H1 (cell line): Measurements from ENCODE around the gene RSU1. TPM values are rescaled to one million over a fixed set of nuclear protein-coding genes. Genes with fewer than 3 reads are reported as not detected.

Source experiments
- CTCF ChIA-PET: fragments of 300-600 bp; sonication (Branson Sonifier 250); formaldehyde crosslinking; loops from one replicate; lab custom pipeline; 2021; ENCODE audit not compliant: partially characterized antibody; lab: Charles Lee
- POLR2A ChIA-PET: fragments of 300-600 bp; sonication (Branson Sonifier 250); formaldehyde crosslinking; loops from one replicate; lab custom pipeline; 2021; ENCODE audit warnings: inconsistent platforms; ENCODE audit not compliant: partially characterized antibody; lab: Charles Lee
- DNase-seq, 2 experiments: peaks; one replicate each; pipeline versions ENCODE4 v3.0.0 to v3.0.0-alpha.2; 2010 to 2022; ENCODE audit warnings: low spot score in 2 of 2, low read depth in 1 of 2, mixed read lengths in 1 of 2
- FAIRE-seq: peaks from 2 replicates; lab custom pipeline; 2011; peaks lifted over from hg19 to GRCh38; lab: Jason Lieb, UNC
- H2AFZ ChIP-seq: 2 replicates; pipeline ENCODE4 v1.8.1; 2012; ENCODE audit warnings: low read length, inconsistent platforms
- H2AK5ac ChIP-seq: 2 replicates; pipeline ENCODE4 v1.6.1; 2013; ENCODE audit warnings: low read depth, low read length
- H2BK120ac ChIP-seq: replicated peaks from 2 replicates; pipeline ENCODE3; 2013; ENCODE audit warnings: low read depth, low read length, inconsistent platforms
- H2BK12ac ChIP-seq: 2 replicates; pipeline ENCODE4 v1.6.1; 2013; ENCODE audit warnings: low read depth, low read length
- H2BK15ac ChIP-seq: 2 replicates; pipeline ENCODE4 v1.6.1; 2013; ENCODE audit warnings: low read length
- H2BK20ac ChIP-seq: 2 replicates; pipeline ENCODE4 v1.6.1; 2013; ENCODE audit warnings: low read length
- H2BK5ac ChIP-seq: 2 replicates; pipeline ENCODE4 v1.6.1; 2013; ENCODE audit warnings: low read depth, low read length
- H3K14ac ChIP-seq: 2 replicates; pipeline ENCODE4 v1.6.1; 2013; ENCODE audit warnings: inconsistent platforms; ENCODE audit not compliant: insufficient read length
- H3K18ac ChIP-seq: 2 replicates; pipeline ENCODE4 v1.6.1; 2013; ENCODE audit warnings: low read length; ENCODE audit errors: extremely low read depth
- H3K23ac ChIP-seq: 2 replicates; pipeline ENCODE4 v1.6.1; 2013; ENCODE audit warnings: inconsistent platforms; ENCODE audit not compliant: insufficient read length
- H3K23me2 ChIP-seq: 2 replicates; pipeline ENCODE4 v1.6.1; 2013; ENCODE audit warnings: low read depth, low read length
- H3K27ac ChIP-seq: 2 replicates; pipeline ENCODE4 v1.6.1; 2011; ENCODE audit warnings: low read depth, low read length, inconsistent platforms
- H3K27me3 ChIP-seq, 4 experiments: replicated peaks in 1 of 4; 1 replicate in 1 of 4; 2 replicates in 3 of 4; pipeline versions ENCODE4 v1.6.1 to v1.8.1; 2011 to 2013; ENCODE audit warnings: low read length in 3 of 4, mild to moderate bottlenecking in 3 of 4, inconsistent platforms in 2 of 4, mixed read lengths in 2 of 4, moderate library complexity in 1 of 4; ENCODE audit not compliant: control insufficient read depth in 3 of 4, insufficient read depth in 3 of 4; ENCODE audit errors: extremely low read depth in 1 of 4
- H3K36me3 ChIP-seq, 4 experiments: 2 replicates each; pipeline versions ENCODE4 v1.6.1 to v1.8.1; 2011 to 2013; ENCODE audit warnings: mild to moderate bottlenecking in 4 of 4, low read length in 3 of 4, moderate library complexity in 2 of 4, control low read depth in 1 of 4, inconsistent platforms in 1 of 4; ENCODE audit not compliant: insufficient read depth in 4 of 4, control insufficient read depth in 2 of 4
- H3K4ac ChIP-seq: replicated peaks from 2 replicates; pipeline ENCODE3; 2013; ENCODE audit warnings: low read length, low read depth, mixed read lengths, inconsistent platforms; ENCODE audit not compliant: insufficient read length
- H3K4me1 ChIP-seq, 4 experiments: replicated peaks in 1 of 4; 1 replicate in 1 of 4; 2 replicates in 3 of 4; pipeline versions ENCODE4 v1.6.1 to v1.8.1; 2011 to 2013; ENCODE audit warnings: low read length in 3 of 4, inconsistent platforms in 2 of 4, mixed read lengths in 1 of 4; ENCODE audit not compliant: insufficient read depth in 4 of 4, control insufficient read depth in 3 of 4
- H3K4me2 ChIP-seq, 2 experiments: 2 replicates each; pipeline versions ENCODE4 v1.6.1 to v1.8.1; 2011 to 2013; ENCODE audit warnings: low read depth in 2 of 2, low read length in 2 of 2, control low read depth in 1 of 2, inconsistent platforms in 1 of 2, mild to moderate bottlenecking in 1 of 2; ENCODE audit not compliant: insufficient read depth in 1 of 2
- H3K4me3 ChIP-seq, 4 experiments: fragments of 200-600, 300-600 bp in 1 of 4; sonication (generic), shearing (Covaris generic), sonication (Bioruptor Twin) in 1 of 4; 2 replicates each; pipeline versions ENCODE4 v1.5.1 to v1.8.1; 2011 to 2016; ENCODE audit warnings: low read length in 4 of 4, low read depth in 3 of 4, control low read depth in 2 of 4, inconsistent platforms in 2 of 4, mild to moderate bottlenecking in 2 of 4, mixed read lengths in 1 of 4, moderate library complexity in 1 of 4; ENCODE audit not compliant: insufficient read depth in 2 of 4; ENCODE audit errors: extremely low read depth in 1 of 4
- H3K56ac ChIP-seq: replicated peaks from 2 replicates; pipeline ENCODE3; 2013; ENCODE audit warnings: low read depth, mild to moderate bottlenecking, mixed read lengths, low read length, inconsistent platforms; ENCODE audit not compliant: insufficient read length
- H3K79me1 ChIP-seq: 2 replicates; pipeline ENCODE4 v1.6.1; 2013; ENCODE audit warnings: low read depth, low read length, control low read depth
- H3K79me2 ChIP-seq, 2 experiments: 2 replicates each; pipeline versions ENCODE4 v1.6.1 to v1.8.1; 2012 to 2013; ENCODE audit warnings: low read length in 2 of 2, mild to moderate bottlenecking in 2 of 2, inconsistent platforms in 1 of 2; ENCODE audit not compliant: insufficient read depth in 2 of 2, control insufficient read depth in 1 of 2
- H3K9ac ChIP-seq, 4 experiments: replicated peaks in 1 of 4; 1 replicate in 1 of 4; 2 replicates in 3 of 4; pipeline versions ENCODE4 v1.6.1 to v1.8.1; 2011 to 2013; ENCODE audit warnings: low read depth in 3 of 4, low read length in 3 of 4, control low read depth in 2 of 4, mild to moderate bottlenecking in 2 of 4, moderate library complexity in 2 of 4, inconsistent platforms in 1 of 4; ENCODE audit errors: extremely low read depth in 1 of 4
- H3K9me3 ChIP-seq, 2 experiments: 2 replicates each; pipeline versions ENCODE4 v1.6.1 to v1.8.1; 2012 to 2013; ENCODE audit warnings: mild to moderate bottlenecking in 2 of 2, moderate library complexity in 2 of 2, control low read depth in 1 of 2, inconsistent platforms in 1 of 2, low read depth in 1 of 2, low read length in 1 of 2, mixed read lengths in 1 of 2; ENCODE audit not compliant: insufficient read depth in 2 of 2
- H4K20me1 ChIP-seq, 2 experiments: replicated peaks in 1 of 2; 2 replicates each; pipeline versions ENCODE3 to v1.8.1; 2011 to 2013; ENCODE audit warnings: inconsistent platforms in 2 of 2, low read length in 2 of 2, mild to moderate bottlenecking in 1 of 2; ENCODE audit not compliant: insufficient read depth in 2 of 2, control insufficient read depth in 1 of 2
- H4K5ac ChIP-seq: 2 replicates; pipeline ENCODE4 v1.6.1; 2013; ENCODE audit warnings: low read length, low read depth, mixed read lengths, inconsistent platforms; ENCODE audit not compliant: insufficient read length
- H4K8ac ChIP-seq: 2 replicates; pipeline ENCODE4 v1.8.0; 2013; ENCODE audit warnings: mild to moderate bottlenecking, moderate library complexity, low read length, inconsistent platforms; ENCODE audit not compliant: insufficient read depth; ENCODE audit errors: extremely low read depth
- H4K91ac ChIP-seq: replicated peaks from 2 replicates; pipeline ENCODE3; 2013; ENCODE audit warnings: low read length, mixed read lengths, inconsistent platforms; ENCODE audit not compliant: insufficient read length
- ATF2 ChIP-seq: IDR thresholded peaks from 2 replicates; pipeline ENCODE4 v1.6.1; 2012; ENCODE audit warnings: low read length, inconsistent platforms
- BACH1 ChIP-seq: IDR thresholded peaks from 2 replicates; pipeline ENCODE4 v1.6.1; 2012; ENCODE audit warnings: low read length, improper control_type of control experiment
- BRCA1 ChIP-seq: IDR thresholded peaks from 2 replicates; pipeline ENCODE4 v1.6.1; 2012; ENCODE audit warnings: low read depth, low read length, improper control_type of control experiment
- SIN3A ChIP-seq, 2 experiments: IDR thresholded peaks in 1 of 2; conservative IDR thresholded peaks in 1 of 2; 2 replicates each; pipeline ENCODE4 v1.6.1; 2011 to 2012; ENCODE audit warnings: low read length in 2 of 2, improper control_type of control experiment in 1 of 2, low read depth in 1 of 2, mild to moderate bottlenecking in 1 of 2
- USF2 ChIP-seq: IDR thresholded peaks from 2 replicates; pipeline ENCODE4 v1.6.1; 2011; ENCODE audit warnings: low read length, improper control_type of control experiment
- YY1 ChIP-seq: IDR thresholded peaks from 2 replicates; pipeline ENCODE4 v1.6.1; 2011; ENCODE audit warnings: low read depth, mild to moderate bottlenecking, low read length
- WGBS, 2 experiments: shearing (Covaris generic) in 1 of 2; methylation state at CpG; one replicate each; pipeline versions ENCODE4 v1.1.6 to v1.1.7; 2013 to 2015; ENCODE audit warnings: low lambda C conversion rate in 2 of 2, mixed read lengths in 2 of 2, inconsistent platforms in 1 of 2, low coverage in 1 of 2, missing lambda C conversion rate in 1 of 2; ENCODE audit not compliant: insufficient replicate concordance in 2 of 2, insufficient coverage in 1 of 2, insufficient read length in 1 of 2; ENCODE audit errors: extremely low coverage in 1 of 2, missing lambda C conversion rate in 1 of 2; 5-methylcytosine and 5-hydroxymethylcytosine counted together
- polyA plus RNA-seq, 7 experiments: library from polyadenylated mRNA; depleted of rRNA in 3 of 7; stranded (reverse) in 5 of 7; unstranded in 2 of 7; fragments of >200 nt in 5 of 7; fragments of 200-250 nt in 2 of 7; gene quantifications; 1 replicate in 5 of 7; 2 replicates in 1 of 7; 4 replicates in 1 of 7; pipeline versions ENCODE4 v1.2.1 to v1.2.3, GENCODE V29; 2011 to 2013; ENCODE audit warnings: missing spikeins in 2 of 7, mixed read lengths in 2 of 7
- total RNA-seq: library from RNA; stranded (reverse); fragmentation: NEBNext Ultra II Directional; extraction: Animal tissue kit (Norgen Biotek cat#: 25700); gene quantifications from 2 replicates; pipeline ENCODE4 v1.2.1, GENCODE V29; 2021

RSU1 gene
- total and polyA plus RNA-seq, 2 of the 8 experiments (the other 6 are each of a cell fraction or from before 2014, with no cell fraction given) = 50.0 to 68.2 TPM

- ChIA-PET POLR2A (no interaction called here), CTCF (interaction anchor here (0.6 to 2.0 kb wide), 4 partner anchors 9 to 220 kb away, joined by 3 to 11 read pairs (median 4); no protein-coding TSS in a partner anchor)
- H3K14ac ChIP-seq = no peak overlapping the region
- H3K4me3 ChIP-seq = no peak overlapping the region
- WGBS, 2 experiments = 95% methylated on average over 4 of the region's 4 CpGs; no CpG with 5 or more reads in 1 of the 2 experiments
- H2BK120ac ChIP-seq = no peak overlapping the region
- H3K23ac ChIP-seq = no peak overlapping the region
- no peak overlapping the region for H4K8ac ChIP-seq
- no peaks in the 10 kb centered on the region for H3K27me3 ChIP-seq
- peaks cover 4 to 45% of the 10 kb centered on the region in 2 experiments; a peak in 2 of 4 replicates for H3K79me2 ChIP-seq
- peaks cover 5% of the 10 kb centered on the region; the same call in 1 of the 2 replicates for H3K79me1 ChIP-seq
- no peak overlapping the region for H2AFZ ChIP-seq
- no peak overlapping the region for H3K56ac ChIP-seq
- H2BK15ac ChIP-seq = no peak overlapping the region
- TF ChIP-seq YY1 (no peak), BACH1 (no peak), ATF2 (no peak), USF2 (no peak), BRCA1 (no peak), SIN3A (conservative IDR thresholded peaks at IDR 0.05 in 1 of 2, IDR thresholded peaks at IDR 0.05 in 1 of 2; ENCODE audit: low read depth in 1 of 2, low read length in 2 of 2) (no peak)
- H3K4ac ChIP-seq = no peak overlapping the region
- H2AK5ac ChIP-seq = no peak overlapping the region
- no peak overlapping the region for H3K18ac ChIP-seq
- peaks cover 6% of the 10 kb centered on the region; the same call in 1 of the 2 replicates for H3K23me2 ChIP-seq
- no peak for FAIRE-seq
- no peak overlapping the region for H4K5ac ChIP-seq
- no peak overlapping the region for H2BK5ac ChIP-seq
- peaks cover 2% of the 10 kb centered on the region in 2 experiments for H4K20me1 ChIP-seq
- no peak overlapping the region for H3K4me2 ChIP-seq
- no peak overlapping the region for H2BK20ac ChIP-seq
- no peaks in the 10 kb centered on the region for H3K36me3 ChIP-seq
- DNase-seq = no peak
- H3K9ac ChIP-seq = no peak overlapping the region
- no peak overlapping the region for H3K27ac ChIP-seq
- H3K4me1 ChIP-seq = peaks cover 0 to 3% (median 0%) of the 10 kb centered on the region in 4 experiments; a peak in 1 of 7 replicates
- H3K9me3 ChIP-seq = no peaks in the 10 kb centered on the region
- H4K91ac ChIP-seq = no peak overlapping the region
- no peak overlapping the region for H2BK12ac ChIP-seq
Observed at GRCh38 chr10:16812676-16813075, 4.5 kb downstream of the RSU1 start.
